ENCODE data around the gene CEBPB. TPM values are rescaled to one million over a fixed set of nuclear protein-coding genes. Genes with fewer than 3 reads are reported as not detected.
"Not testable (repeated sequence)": the region's sequence is repeated elsewhere in the genome, so short reads cannot be mapped to it uniquely, and the experiment has no call there.

CEBPB gene
- total and polyA plus RNA-seq, 9 donors = 15.7 to 296 (median 100) TPM

DNA sequence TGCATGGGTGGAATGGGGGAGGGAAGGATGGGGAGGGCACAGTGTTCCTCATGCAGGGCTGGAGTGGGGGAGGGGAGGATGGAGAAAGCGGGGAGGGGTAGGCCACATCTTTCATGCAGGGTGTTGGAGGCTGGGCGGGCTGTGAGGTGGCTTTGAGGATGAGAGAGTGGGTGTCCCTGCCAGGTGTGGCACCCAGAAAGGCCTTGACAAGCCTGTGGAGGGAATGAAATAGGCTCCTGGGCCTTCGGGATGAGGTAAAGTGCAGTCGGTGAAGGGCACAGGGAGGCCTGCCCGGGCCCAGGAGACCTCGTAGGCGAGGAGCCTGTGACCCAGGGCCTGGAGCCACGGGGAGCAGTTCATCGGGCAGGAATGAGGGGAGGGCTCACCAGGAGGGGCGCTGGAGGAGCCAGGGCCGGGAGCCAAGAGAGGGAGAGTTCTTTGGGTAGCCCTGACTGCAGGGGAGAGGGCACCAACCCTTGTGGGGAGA, 7.6 kb downstream of the CEBPB start:
- H3K27me3 ChIP-seq = no peaks in the 10 kb centered on the region
- H3K4me1 ChIP-seq (ENCODE audit: insufficient read depth) = peaks cover 11% of the 10 kb centered on the region
- no peaks in the 10 kb centered on the region for H3K36me3 ChIP-seq
- no peak overlapping the region for H3K27ac ChIP-seq
- TF ChIP-seq EP300 (IDR thresholded peaks at IDR 0.05) = no peak
- TF ChIP-seq POLR2A (IDR thresholded peaks at IDR 0.05) = no peak
- TF ChIP-seq, protein P1, sequence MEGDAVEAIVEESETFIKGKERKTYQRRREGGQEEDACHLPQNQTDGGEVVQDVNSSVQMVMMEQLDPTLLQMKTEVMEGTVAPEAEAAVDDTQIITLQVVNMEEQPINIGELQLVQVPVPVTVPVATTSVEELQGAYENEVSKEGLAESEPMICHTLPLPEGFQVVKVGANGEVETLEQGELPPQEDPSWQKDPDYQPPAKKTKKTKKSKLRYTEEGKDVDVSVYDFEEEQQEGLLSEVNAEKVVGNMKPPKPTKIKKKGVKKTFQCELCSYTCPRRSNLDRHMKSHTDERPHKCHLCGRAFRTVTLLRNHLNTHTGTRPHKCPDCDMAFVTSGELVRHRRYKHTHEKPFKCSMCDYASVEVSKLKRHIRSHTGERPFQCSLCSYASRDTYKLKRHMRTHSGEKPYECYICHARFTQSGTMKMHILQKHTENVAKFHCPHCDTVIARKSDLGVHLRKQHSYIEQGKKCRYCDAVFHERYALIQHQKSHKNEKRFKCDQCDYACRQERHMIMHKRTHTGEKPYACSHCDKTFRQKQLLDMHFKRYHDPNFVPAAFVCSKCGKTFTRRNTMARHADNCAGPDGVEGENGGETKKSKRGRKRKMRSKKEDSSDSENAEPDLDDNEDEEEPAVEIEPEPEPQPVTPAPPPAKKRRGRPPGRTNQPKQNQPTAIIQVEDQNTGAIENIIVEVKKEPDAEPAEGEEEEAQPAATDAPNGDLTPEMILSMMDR (IDR thresholded peaks at IDR 0.05) = no peak
- DNase-seq = peak in 3 of 5 donors; percentile 46 to 64 (median 48)
- H3K4me3 ChIP-seq = no peak overlapping the region
- no peaks in the 10 kb centered on the region for H3K9me3 ChIP-seq
- intact Hi-C loops (cut with DNase I) = loop anchor here in 1 of 4 donors (10.0 kb wide), 1 partner anchor 187 kb away; no protein-coding TSS in a partner anchor
- WGBS, 3 donors = 36 to 37% (median 36%) methylated on average over 11 of the region's 11 CpGs

DNA sequence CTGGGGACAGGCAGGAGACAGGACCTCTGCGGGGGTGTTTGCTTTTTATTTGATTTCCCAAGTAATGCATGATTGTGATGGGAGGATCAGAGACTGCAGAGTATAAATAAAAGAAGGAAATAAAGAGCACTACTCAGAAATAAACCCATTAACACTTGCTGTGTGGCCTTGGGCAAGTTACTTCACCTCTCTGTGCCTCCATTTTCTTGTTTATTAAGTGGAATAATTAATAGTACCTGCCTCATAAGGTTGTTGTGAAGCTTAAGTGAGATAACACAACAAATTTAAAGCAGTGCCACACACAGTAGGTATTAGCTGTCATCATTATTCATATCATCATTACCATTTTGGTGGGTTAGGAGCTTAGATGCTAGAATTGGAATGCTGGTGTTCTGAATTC, 8.1 kb downstream of the CEBPB start:
- H3K9me3 ChIP-seq = no peaks in the 10 kb centered on the region
- no peak for TF ChIP-seq EP300 (IDR thresholded peaks at IDR 0.05)
- TF ChIP-seq, protein P1 (IDR thresholded peaks at IDR 0.05) = no peak
- no peak for TF ChIP-seq POLR2A (IDR thresholded peaks at IDR 0.05)
- no peak for DNase-seq
- WGBS, 3 donors = 74 to 78% (median 76%) methylated on average over 1 of the region's 1 CpG
- H3K27ac ChIP-seq = no peak overlapping the region
- H3K36me3 ChIP-seq = no peaks in the 10 kb centered on the region
- peaks cover 10% of the 10 kb centered on the region for H3K4me1 ChIP-seq (ENCODE audit: insufficient read depth)
- no peak overlapping the region for H3K4me3 ChIP-seq
- no peaks in the 10 kb centered on the region for H3K27me3 ChIP-seq
- intact Hi-C loops (cut with DNase I) = loop anchor here in 1 of 4 donors (10.0 kb wide), 1 partner anchor 186 kb away; no protein-coding TSS in a partner anchor

DNA sequence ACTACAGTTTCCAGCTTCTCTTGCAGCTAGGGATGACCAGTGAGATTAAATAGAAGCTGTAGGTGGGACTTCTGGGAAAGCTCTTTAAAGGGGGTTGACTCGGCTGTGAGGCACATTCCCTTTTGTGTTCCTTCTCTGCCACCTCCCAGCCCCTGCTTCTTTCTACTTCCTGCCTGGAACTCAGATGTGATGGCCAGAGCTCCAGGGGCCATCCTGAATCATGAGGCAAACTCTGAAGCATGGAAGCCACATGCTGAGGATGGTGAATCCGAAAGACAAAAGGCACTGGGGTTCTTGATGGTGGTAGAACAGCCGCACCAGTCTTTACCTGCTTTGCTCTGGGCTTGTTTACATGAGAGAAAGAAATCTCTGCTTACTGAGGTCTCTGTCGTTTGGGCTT, 9.1 kb downstream of the CEBPB start:
- no peak for TF ChIP-seq POLR2A (IDR thresholded peaks at IDR 0.05)
- TF ChIP-seq, protein P1 (IDR thresholded peaks at IDR 0.05) = no peak
- Histone ChIP-seq H3K36me3 (no peaks in the 10 kb centered on the region), H3K27ac (no peak overlapping the region), H3K27me3 (no peaks in the 10 kb centered on the region), H3K9me3 (no peaks in the 10 kb centered on the region), H3K4me3 (no peak overlapping the region), H3K4me1 (ENCODE audit: insufficient read depth) (peaks cover 2% of the 10 kb centered on the region)
- DNase-seq = no peak
- intact Hi-C loops (cut with DNase I) = loop anchor here in 1 of 4 donors (10.0 kb wide), 1 partner anchor 185 kb away; no protein-coding TSS in a partner anchor
- 89 to 91% (median 91%) methylated on average over 4 of the region's 4 CpGs for WGBS, 3 donors

DNA sequence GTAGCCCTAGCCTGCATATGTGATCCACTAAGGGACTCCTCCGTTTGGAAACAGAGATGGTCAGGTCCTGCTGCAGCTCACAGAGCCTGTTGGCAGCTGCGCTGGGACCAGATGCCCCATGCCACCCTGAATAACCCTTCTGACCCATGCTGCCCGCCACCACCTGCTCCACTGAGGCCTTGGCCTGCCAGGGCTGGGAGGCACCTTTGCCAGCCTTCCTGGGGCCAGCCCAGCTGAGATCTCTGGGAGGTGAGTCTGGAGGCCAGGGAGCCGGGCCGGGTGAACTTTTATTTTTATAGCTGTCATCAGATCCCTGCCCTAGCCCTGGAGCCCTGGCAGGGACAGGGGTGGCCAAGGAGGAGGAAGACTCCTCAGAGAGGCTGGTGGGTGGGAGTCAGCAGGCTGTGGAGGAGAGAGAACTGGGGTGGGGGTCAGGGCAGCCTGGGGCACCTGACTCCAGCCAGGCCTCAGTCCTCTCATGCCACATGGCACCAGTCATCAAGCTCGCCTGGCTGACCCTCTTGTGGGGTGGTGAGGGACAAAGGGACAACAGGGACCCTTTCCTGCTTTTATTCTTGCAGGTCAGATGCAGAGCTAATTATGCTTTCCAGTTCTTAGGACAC, 10.0 kb downstream of the CEBPB start:
- Histone ChIP-seq H3K4me3 (no peak overlapping the region), H3K4me1 (ENCODE audit: insufficient read depth) (peaks cover 6% of the 10 kb centered on the region), H3K27ac (no peak overlapping the region), H3K36me3 (no peaks in the 10 kb centered on the region), H3K9me3 (no peaks in the 10 kb centered on the region), H3K27me3 (no peaks in the 10 kb centered on the region)
- peak in 1 of 5 donors; percentile 21 for DNase-seq
- WGBS, 3 donors = 81 to 96% (median 95%) methylated on average over 6 of the region's 6 CpGs
- intact Hi-C loops (cut with DNase I) = no loop called here
- TF ChIP-seq EP300 (IDR thresholded peaks at IDR 0.05) = no peak
- no peak for TF ChIP-seq POLR2A (IDR thresholded peaks at IDR 0.05)
- TF ChIP-seq, protein P1 (IDR thresholded peaks at IDR 0.05) = no peak

DNA sequence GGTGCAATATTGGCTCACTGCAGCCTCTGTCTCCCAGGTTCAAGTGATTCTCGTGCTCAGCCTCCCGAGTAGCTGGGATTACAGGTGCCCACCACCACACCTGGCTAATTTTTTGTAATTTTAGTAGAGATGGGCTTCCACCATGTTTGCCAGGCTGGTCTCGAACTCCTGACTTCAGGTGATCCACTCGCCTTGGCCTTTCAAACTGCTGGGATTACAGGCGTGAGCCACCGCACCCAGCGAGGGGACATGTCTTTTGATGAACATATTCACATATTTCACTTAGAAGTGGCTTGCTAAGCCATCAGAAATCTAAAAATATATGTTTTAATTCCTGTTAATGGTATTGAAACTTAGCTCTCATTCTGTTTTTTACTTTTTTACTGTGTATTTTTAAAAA, 11.1 kb downstream of the CEBPB start:
- H3K36me3 ChIP-seq; H3K4me1 ChIP-seq (ENCODE audit: insufficient read depth); DNase-seq; H3K4me3 ChIP-seq; H3K27ac ChIP-seq; H3K9me3 ChIP-seq; intact Hi-C loops (cut with DNase I); H3K27me3 ChIP-seq: not testable (repeated sequence)
- 95 to 98% (median 95%) methylated on average over 7 of the region's 7 CpGs for WGBS, 3 donors
